PC-3 (cell line): Measurements from ENCODE around the gene EEPD1. TPM values are rescaled to one million over a fixed set of nuclear protein-coding genes. Genes with fewer than 3 reads are reported as not detected.

ENCODE experiments used
- ATAC-seq: fragments of 200-7000 bp; cut with Tn5 transposase; 2 replicates; pipeline ENCODE4 v1.9.1; 2020; ENCODE audit warnings: mild to moderate bottlenecking, moderate library complexity
- BruUV-seq: library from RNA; stranded (reverse); fragments of 400-500 nt; replicated peaks from 2 replicates; lab custom pipeline; 2021; lab: Mats Ljungman, UMichigan
- CTCF ChIA-PET: fragments of 300-600 bp; sonication (Branson Sonifier 250); formaldehyde crosslinking; loops from one replicate; lab custom pipeline; 2022; ENCODE audit warnings: antibody characterized with exemption; lab: Charles Lee
- POLR2A ChIA-PET: fragments of 300-600 bp; sonication (Branson Sonifier 250); formaldehyde crosslinking; loops from one replicate; lab custom pipeline; 2022; ENCODE audit warnings: antibody characterized with exemption; ENCODE audit not compliant: unreplicated experiment; lab: Charles Lee
- DNase-seq: peaks from one replicate; pipeline ENCODE4 v3.0.0-alpha.2; 2015
- H2AFZ ChIP-seq: fragments of 300-600 bp; sonication (generic); 2 replicates; pipeline ENCODE4 v1.6.0; 2016; ENCODE audit warnings: antibody characterized with exemption, low read length
- H3F3A ChIP-seq: fragments of 300-600 bp; sonication (generic); one replicate; pipeline ENCODE4 v1.6.0; 2017; ENCODE audit warnings: antibody characterized with exemption, low read length, control low read depth, mild to moderate bottlenecking; ENCODE audit not compliant: unreplicated experiment
- H3K27ac ChIP-seq: fragments of 300-600 bp; sonication (generic); 2 replicates; pipeline ENCODE4 v1.5.1; 2016; ENCODE audit warnings: mild to moderate bottlenecking, low read length
- H3K27me3 ChIP-seq: fragments of 300-600 bp; sonication (generic); 2 replicates; pipeline ENCODE4 v1.6.1; 2016; ENCODE audit warnings: low read length, mixed read lengths
- H3K36me3 ChIP-seq: fragments of 300-600 bp; sonication (generic); 2 replicates; pipeline ENCODE4 v1.6.1; 2016; ENCODE audit warnings: low read depth, mixed run types, low read length, mixed read lengths
- H3K4me1 ChIP-seq: fragments of 300-600 bp; sonication (generic); 2 replicates; pipeline ENCODE4 v1.5.1; 2016; ENCODE audit warnings: low read length; ENCODE audit not compliant: insufficient read depth
- H3K4me2 ChIP-seq: fragments of 300-600 bp; sonication (generic); 2 replicates; pipeline ENCODE4 v1.6.0; 2016; ENCODE audit warnings: low read length
- H3K4me3 ChIP-seq: fragments of 300-600 bp; sonication (generic); 2 replicates; pipeline ENCODE4 v1.5.1; 2016; ENCODE audit warnings: mild to moderate bottlenecking, low read length, mixed read lengths
- H3K79me2 ChIP-seq: fragments of 300-600 bp; sonication (generic); 2 replicates; pipeline ENCODE4 v1.6.1; 2017; ENCODE audit warnings: low read length, mixed read lengths
- H3K9ac ChIP-seq: fragments of 300-600 bp; sonication (generic); 2 replicates; pipeline ENCODE4 v1.6.0; 2016; ENCODE audit warnings: mild to moderate bottlenecking, low read length
- H3K9me2 ChIP-seq: fragments of 300-600 bp; sonication (generic); replicated peaks from 2 replicates; pipeline ENCODE4 v1.6.1; 2016; ENCODE audit warnings: mixed run types, low read length, mixed read lengths
- H3K9me3 ChIP-seq: fragments of 300-600 bp; sonication (generic); 2 replicates; pipeline ENCODE4 v1.6.1; 2016; ENCODE audit warnings: low read length, mixed read lengths
- H4K20me1 ChIP-seq: fragments of 300-600 bp; sonication (generic); 2 replicates; pipeline ENCODE4 v1.6.1; 2016; ENCODE audit warnings: low read length, mixed read lengths
- EZH2 ChIP-seq: fragments of 300-600 bp; sonication (generic); IDR thresholded peaks from one replicate; pipeline ENCODE4 v1.6.1; 2017; ENCODE audit warnings: antibody characterized with exemption, mild to moderate bottlenecking, low read length; ENCODE audit not compliant: unreplicated experiment
- EZH2phosphoT487 ChIP-seq: fragments of 300-600 bp; sonication (generic); IDR thresholded peaks from 2 replicates; pipeline ENCODE4 v1.6.1; 2018; ENCODE audit warnings: mild to moderate bottlenecking, antibody characterized with exemption, low read length, borderline replicate concordance
- intact Hi-C: fragments of 100-400 bp; cut with micrococcal nuclease; formaldehyde crosslinking; loops from 2 replicates; pipeline ENCODE4 v1.9.0; 2023
- total RNA-seq: library from RNA; depleted of rRNA; stranded (reverse); fragments of >200 nt; gene quantifications from 2 replicates; pipeline ENCODE4 v1.2.3, GENCODE V29; 2014
- TF ChIP-seq, protein P1 (sequence below): fragments of 300-600 bp; sonication (generic); conservative IDR thresholded peaks from 2 replicates; pipeline ENCODE4 v1.5.1; 2017; ENCODE audit warnings: antibody characterized with exemption, low read depth, mild to moderate bottlenecking, low read length

The EEPD1 gene
- total RNA-seq, 1 experiment from 2014 or later: 28.3 TPM

DNA sequence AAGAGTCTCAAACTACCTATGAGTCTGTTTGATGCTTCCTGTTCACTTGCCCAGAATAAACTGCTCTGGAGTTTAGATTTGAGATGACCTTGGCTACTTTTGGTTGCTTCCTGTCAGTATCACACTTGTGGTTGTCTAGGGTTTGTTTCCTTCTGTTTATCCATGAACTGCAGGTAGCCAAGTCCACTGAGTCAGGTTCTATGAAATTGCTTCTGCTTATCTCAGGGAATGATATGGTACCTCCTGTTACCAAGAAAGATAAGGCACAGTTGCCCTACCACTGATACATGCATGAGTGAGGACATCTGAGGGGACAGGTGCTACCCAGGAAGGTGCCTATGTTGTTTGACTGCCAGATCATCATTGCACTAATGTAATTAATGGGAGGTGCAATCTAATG is 15.8 kb upstream of the EEPD1 start:
- Histone ChIP-seq H3F3A (no peaks in the 10 kb centered on the region), H3K27me3 (no peaks in the 10 kb centered on the region), H3K4me1 (no peaks in the 10 kb centered on the region), H3K79me2 (no peaks in the 10 kb centered on the region), H3K27ac (no peak overlapping the region), H3K4me3 (no peak overlapping the region), H3K4me2 (no peak overlapping the region), H2AFZ (no peak overlapping the region), H3K9me3 (no peaks in the 10 kb centered on the region), H4K20me1 (no peaks in the 10 kb centered on the region), H3K9ac (no peak overlapping the region), H3K36me3 (no peaks in the 10 kb centered on the region), H3K9me2 (no peaks in the 10 kb centered on the region)
- intact Hi-C loops: no loop called here
- POLR2A ChIA-PET: no interaction called here
- no TSS peak for BruUV-seq
- CTCF ChIA-PET: no interaction called here
- DNase-seq (no peak), ATAC-seq (no peak)
- no peak for TF ChIP-seq EZH2phosphoT487
- no peak for TF ChIP-seq EZH2
- TF ChIP-seq, protein P1, sequence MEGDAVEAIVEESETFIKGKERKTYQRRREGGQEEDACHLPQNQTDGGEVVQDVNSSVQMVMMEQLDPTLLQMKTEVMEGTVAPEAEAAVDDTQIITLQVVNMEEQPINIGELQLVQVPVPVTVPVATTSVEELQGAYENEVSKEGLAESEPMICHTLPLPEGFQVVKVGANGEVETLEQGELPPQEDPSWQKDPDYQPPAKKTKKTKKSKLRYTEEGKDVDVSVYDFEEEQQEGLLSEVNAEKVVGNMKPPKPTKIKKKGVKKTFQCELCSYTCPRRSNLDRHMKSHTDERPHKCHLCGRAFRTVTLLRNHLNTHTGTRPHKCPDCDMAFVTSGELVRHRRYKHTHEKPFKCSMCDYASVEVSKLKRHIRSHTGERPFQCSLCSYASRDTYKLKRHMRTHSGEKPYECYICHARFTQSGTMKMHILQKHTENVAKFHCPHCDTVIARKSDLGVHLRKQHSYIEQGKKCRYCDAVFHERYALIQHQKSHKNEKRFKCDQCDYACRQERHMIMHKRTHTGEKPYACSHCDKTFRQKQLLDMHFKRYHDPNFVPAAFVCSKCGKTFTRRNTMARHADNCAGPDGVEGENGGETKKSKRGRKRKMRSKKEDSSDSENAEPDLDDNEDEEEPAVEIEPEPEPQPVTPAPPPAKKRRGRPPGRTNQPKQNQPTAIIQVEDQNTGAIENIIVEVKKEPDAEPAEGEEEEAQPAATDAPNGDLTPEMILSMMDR: no peak

DNA sequence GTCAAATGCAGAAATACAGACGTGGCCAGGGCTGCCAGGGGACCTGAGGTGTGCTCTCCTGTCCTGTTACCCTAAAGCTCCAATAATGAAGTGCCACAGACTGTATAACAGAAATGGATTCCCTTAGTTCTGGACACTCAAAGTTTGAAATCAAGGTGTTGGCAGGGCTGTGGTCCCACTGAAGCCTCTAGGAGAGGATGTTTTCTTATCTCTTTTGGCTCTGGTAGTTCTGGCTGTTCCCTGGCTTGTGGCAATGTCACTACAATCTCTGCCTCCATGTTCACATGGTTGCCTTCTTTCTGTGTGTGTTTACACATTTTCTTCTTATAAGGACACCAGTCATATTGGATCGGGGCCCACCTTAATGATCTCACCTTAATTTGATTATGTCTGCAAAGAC is 15.3 kb upstream of the EEPD1 start:
- BruUV-seq: no TSS peak
- intact Hi-C loops: no loop called here

DNA sequence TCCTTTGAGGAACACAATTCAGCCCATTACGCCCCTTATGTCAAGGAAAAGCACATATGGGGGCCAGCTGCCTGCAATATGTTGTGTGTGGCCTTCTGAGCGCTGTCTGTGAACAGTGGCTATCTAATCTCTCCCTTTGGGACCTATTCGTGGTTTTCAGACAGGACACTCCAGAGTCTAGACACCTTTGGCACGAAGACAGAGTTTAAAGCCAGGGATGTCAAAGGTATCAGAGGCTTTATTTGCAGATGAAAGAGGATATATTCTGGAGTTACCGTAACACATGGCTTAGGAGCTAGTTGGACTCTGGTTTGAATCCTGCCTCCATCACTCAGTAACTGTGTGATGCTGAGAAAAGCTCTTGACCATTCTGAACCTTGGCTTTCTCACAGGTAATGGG is 14.8 kb upstream of the EEPD1 start:
- no peak for DNase-seq
- CTCF ChIA-PET: no interaction called here
- no TSS peak for BruUV-seq
- Histone ChIP-seq H2AFZ (no peak overlapping the region), H3F3A (no peaks in the 10 kb centered on the region), H3K9ac (no peak overlapping the region), H3K36me3 (no peaks in the 10 kb centered on the region), H3K9me2 (no peaks in the 10 kb centered on the region), H3K27ac (no peak overlapping the region), H3K9me3 (no peaks in the 10 kb centered on the region), H3K4me1 (no peaks in the 10 kb centered on the region), H3K79me2 (no peaks in the 10 kb centered on the region), H3K4me3 (no peak overlapping the region), H3K4me2 (no peak overlapping the region), H4K20me1 (no peaks in the 10 kb centered on the region), H3K27me3 (no peaks in the 10 kb centered on the region)
- ATAC-seq: no peak
- TF ChIP-seq EZH2phosphoT487 (no peak), EZH2 (no peak)
- TF ChIP-seq, protein P1: no peak
- intact Hi-C loops: no loop called here
- POLR2A ChIA-PET: no interaction called here

More for the DNA sequence above, 15.3 kb upstream of the EEPD1 start:
- no peak overlapping the region for H2AFZ ChIP-seq
- no peaks in the 10 kb centered on the region for H3K9me2 ChIP-seq
- ATAC-seq (no peak), DNase-seq (no peak)
- no peak overlapping the region for H3K4me2 ChIP-seq
- no peak overlapping the region for H3K9ac ChIP-seq
- H3F3A ChIP-seq: no peaks in the 10 kb centered on the region
- H3K27ac ChIP-seq: no peak overlapping the region
- ChIA-PET POLR2A (no interaction called here), CTCF (no interaction called here)
- H3K79me2 ChIP-seq: no peaks in the 10 kb centered on the region
- H3K36me3 ChIP-seq: no peaks in the 10 kb centered on the region
- TF ChIP-seq EZH2phosphoT487 (no peak), EZH2 (no peak)
- TF ChIP-seq, protein P1: no peak
- no peaks in the 10 kb centered on the region for H4K20me1 ChIP-seq
- no peaks in the 10 kb centered on the region for H3K9me3 ChIP-seq
- no peaks in the 10 kb centered on the region for H3K27me3 ChIP-seq
- no peaks in the 10 kb centered on the region for H3K4me1 ChIP-seq
- no peak overlapping the region for H3K4me3 ChIP-seq
